K562 (cell line): ENCODE data around the gene IL27RA. TPM values are rescaled to one million over a fixed set of nuclear protein-coding genes. Genes with fewer than 3 reads are reported as not detected.

Source experiments
- CEBPZ ChIP-seq: fragments of 150-350 bp; IDR thresholded peaks from 2 replicates; pipeline ENCODE4 v1.6.1; 2014; ENCODE audit warnings: low read depth, mild to moderate bottlenecking, low read length, borderline replicate concordance
- KDM4B ChIP-seq, 2 experiments: fragments of 450-650 bp in 1 of 2; sonication (generic) in 1 of 2; IDR thresholded peaks; 2 replicates each; pipeline ENCODE4 v1.6.1; 2016 to 2017; ENCODE audit warnings: borderline replicate concordance in 2 of 2, antibody characterized with exemption in 1 of 2, low read depth in 1 of 2, mild to moderate bottlenecking in 1 of 2
- MECOM ChIP-seq: fragments of 250-450 bp; sonication (Bioruptor Pico); IDR thresholded peaks from 2 replicates; pipeline ENCODE4 v1.8.0; 2022; ENCODE audit warnings: inconsistent platforms
- PHF8 ChIP-seq: fragments of 200-600 bp; sonication (generic); IDR thresholded peaks from 2 replicates; pipeline ENCODE4 v1.6.1; 2012; ENCODE audit warnings: mixed run types, mild to moderate bottlenecking, inconsistent platforms, low read length, moderate library complexity, borderline replicate concordance
- RBM15 ChIP-seq: fragments of 200-400 bp; formaldehyde crosslinking; IDR thresholded peaks from 2 replicates; pipeline ENCODE4 v1.6.1; 2018; ENCODE audit warnings: mild to moderate bottlenecking, low read length, moderate library complexity; ENCODE audit not compliant: insufficient read depth
- SRSF9 ChIP-seq: fragments of 200-400 bp; formaldehyde crosslinking; IDR thresholded peaks from 2 replicates; pipeline ENCODE4 v1.6.1; 2017; ENCODE audit warnings: low read depth, low read length, borderline replicate concordance
- UBTF ChIP-seq, 2 experiments: IDR thresholded peaks; 2 replicates each; pipeline ENCODE4 v1.6.1; 2012; ENCODE audit warnings: improper control_type of control experiment in 2 of 2, low read depth in 2 of 2, low read length in 2 of 2, borderline replicate concordance in 1 of 2
- ZBTB1 ChIP-seq: sonication (generic); formaldehyde crosslinking; IDR thresholded peaks from 2 replicates; pipeline ENCODE4 v1.8.1; 2023; ENCODE audit warnings: missing genetic modification reagents, low read depth, mild to moderate bottlenecking, borderline replicate concordance
- ZFX ChIP-seq: sonication (generic); formaldehyde crosslinking; IDR thresholded peaks from 2 replicates; pipeline ENCODE4 v1.8.0; 2022; ENCODE audit warnings: mild to moderate bottlenecking, missing genetic modification reagents, moderate library complexity
- ZNF12 ChIP-seq: sonication (generic); formaldehyde crosslinking; IDR thresholded peaks from 2 replicates; pipeline ENCODE4 v1.4.0; 2020; ENCODE audit warnings: mild to moderate bottlenecking, missing genetic modification reagents
- polyA plus RNA-seq, 8 experiments: library from polyadenylated mRNA; depleted of rRNA in 4 of 8; stranded (reverse) in 5 of 8; unstranded in 3 of 8; fragments of >200 nt; fragmentation: Nextera tagmentation in 2 of 8; fragmentation: Illumina TruSeq in 1 of 8; extraction: Ambion mirVana in 2 of 8; extraction: Trizol in 1 of 8; gene quantifications; 2 replicates each; pipeline versions ENCODE4 v1.2.1 to v1.2.3, GENCODE V29; 2011 to 2014; ENCODE audit warnings: inconsistent platforms in 1 of 8, missing spikeins in 1 of 8
- total RNA-seq, 7 experiments: library from RNA; depleted of rRNA in 6 of 7; stranded (reverse); fragments of >200 nt in 6 of 7; fragmentation: Illumina TruSeq in 2 of 7; extraction: Trizol in 2 of 7; gene quantifications; 2 replicates each; pipeline versions ENCODE4 v1.2.1 to v1.2.3, GENCODE V29; 2011 to 2021; ENCODE audit warnings: low replicate concordance in 1 of 7
- TF ChIP-seq, protein P1 (sequence below): fragments of 450-650 bp; IDR thresholded peaks from 2 replicates; pipeline ENCODE4 v1.6.1; 2017; ENCODE audit warnings: antibody characterized with exemption, mild to moderate bottlenecking
- TF ChIP-seq, protein P2 (sequence below): sonication (generic); formaldehyde crosslinking; IDR thresholded peaks from 2 replicates; pipeline ENCODE4 v1.8.0; 2022; ENCODE audit warnings: mild to moderate bottlenecking, missing genetic modification reagents
- TF ChIP-seq, protein P3 (sequence below), 2 experiments: fragments of 450-650 bp; IDR thresholded peaks; 2 replicates each; pipeline ENCODE4 v1.6.1; 2016

Gene IL27RA
- total and polyA plus RNA-seq, 9 of the 15 experiments (the other 6 are each of a cell fraction or from before 2014, with no cell fraction given), result 1.9 to 15.9 (median 12.0) TPM

DNA sequence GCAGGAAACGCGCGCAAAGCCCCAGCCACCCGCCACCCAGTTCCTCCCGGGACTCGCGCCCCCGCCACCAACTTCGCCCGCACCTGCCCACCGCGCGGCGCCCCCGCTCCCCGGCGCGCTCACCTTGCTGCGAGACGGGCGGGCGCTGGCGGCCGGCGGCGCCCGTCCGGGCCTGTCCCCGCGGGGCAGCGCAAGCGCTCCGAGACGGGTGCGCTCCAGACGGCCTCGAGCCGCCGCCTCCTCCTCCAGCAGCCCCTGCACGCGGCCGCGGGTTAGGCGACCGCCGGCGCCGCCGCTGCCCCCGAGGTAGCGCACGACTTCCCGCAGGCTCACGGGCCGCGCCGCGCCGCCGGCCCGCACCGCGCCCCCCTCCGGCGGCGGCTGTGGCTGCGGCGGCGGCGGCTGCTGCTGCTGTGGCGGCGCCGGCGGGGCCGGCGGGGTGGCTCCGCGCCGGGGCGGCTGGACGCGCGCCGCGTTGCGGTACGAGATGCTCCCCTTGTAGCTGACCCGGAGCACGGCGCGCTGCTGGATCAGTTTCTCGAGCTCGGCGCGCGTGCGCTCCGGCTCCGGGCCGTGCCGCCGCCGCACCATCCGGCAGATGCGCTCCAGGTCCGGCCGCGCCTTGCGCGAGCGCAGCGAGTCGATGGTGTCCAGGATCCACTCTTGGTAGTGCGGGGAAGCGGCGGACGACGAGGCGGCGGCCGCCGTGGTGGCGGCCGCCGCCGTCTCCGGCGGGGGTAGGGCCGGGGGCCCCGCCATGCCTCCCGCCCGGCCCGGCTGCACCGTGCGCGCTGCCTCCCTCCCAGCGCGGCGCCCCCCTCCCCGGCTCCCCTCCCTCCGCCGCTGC, 58.3 kb downstream of the IL27RA start (continued):
- TF ChIP-seq, protein P1, sequence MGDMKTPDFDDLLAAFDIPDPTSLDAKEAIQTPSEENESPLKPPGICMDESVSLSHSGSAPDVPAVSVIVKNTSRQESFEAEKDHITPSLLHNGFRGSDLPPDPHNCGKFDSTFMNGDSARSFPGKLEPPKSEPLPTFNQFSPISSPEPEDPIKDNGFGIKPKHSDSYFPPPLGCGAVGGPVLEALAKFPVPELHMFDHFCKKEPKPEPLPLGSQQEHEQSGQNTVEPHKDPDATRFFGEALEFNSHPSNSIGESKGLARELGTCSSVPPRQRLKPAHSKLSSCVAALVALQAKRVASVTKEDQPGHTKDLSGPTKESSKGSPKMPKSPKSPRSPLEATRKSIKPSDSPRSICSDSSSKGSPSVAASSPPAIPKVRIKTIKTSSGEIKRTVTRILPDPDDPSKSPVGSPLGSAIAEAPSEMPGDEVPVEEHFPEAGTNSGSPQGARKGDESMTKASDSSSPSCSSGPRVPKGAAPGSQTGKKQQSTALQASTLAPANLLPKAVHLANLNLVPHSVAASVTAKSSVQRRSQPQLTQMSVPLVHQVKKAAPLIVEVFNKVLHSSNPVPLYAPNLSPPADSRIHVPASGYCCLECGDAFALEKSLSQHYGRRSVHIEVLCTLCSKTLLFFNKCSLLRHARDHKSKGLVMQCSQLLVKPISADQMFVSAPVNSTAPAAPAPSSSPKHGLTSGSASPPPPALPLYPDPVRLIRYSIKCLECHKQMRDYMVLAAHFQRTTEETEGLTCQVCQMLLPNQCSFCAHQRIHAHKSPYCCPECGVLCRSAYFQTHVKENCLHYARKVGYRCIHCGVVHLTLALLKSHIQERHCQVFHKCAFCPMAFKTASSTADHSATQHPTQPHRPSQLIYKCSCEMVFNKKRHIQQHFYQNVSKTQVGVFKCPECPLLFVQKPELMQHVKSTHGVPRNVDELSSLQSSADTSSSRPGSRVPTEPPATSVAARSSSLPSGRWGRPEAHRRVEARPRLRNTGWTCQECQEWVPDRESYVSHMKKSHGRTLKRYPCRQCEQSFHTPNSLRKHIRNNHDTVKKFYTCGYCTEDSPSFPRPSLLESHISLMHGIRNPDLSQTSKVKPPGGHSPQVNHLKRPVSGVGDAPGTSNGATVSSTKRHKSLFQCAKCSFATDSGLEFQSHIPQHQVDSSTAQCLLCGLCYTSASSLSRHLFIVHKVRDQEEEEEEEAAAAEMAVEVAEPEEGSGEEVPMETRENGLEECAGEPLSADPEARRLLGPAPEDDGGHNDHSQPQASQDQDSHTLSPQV, result no peak
- TF ChIP-seq, protein P2, sequence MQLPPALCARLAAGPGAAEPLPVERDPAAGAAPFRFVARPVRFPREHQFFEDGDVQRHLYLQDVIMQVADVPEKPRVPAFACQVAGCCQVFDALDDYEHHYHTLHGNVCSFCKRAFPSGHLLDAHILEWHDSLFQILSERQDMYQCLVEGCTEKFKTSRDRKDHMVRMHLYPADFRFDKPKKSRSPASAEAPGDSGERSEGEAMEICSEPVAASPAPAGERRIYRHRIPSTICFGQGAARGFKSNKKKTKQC (CRISPR knock-in tag), result no peak
- TF ChIP-seq UBTF (IDR thresholded peaks at IDR 0.05; ENCODE audit: borderline replicate concordance in 1 of 2, low read depth in 2 of 2, low read length in 2 of 2) (peak in 1 of 2 experiments; percentile 56; a peak in 1 of 4 replicates), ZBTB1 (peak; percentile 93), KDM4B (IDR thresholded peaks at IDR 0.05; ENCODE audit: borderline replicate concordance in 2 of 2, low read depth in 1 of 2) (no peak), ZFX (CRISPR knock-in tag) (peak; percentile 37; the same call in 1 of the 2 replicates), CEBPZ (no peak), MECOM (CRISPR knock-in tag) (no peak), ZNF12 (CRISPR knock-in tag) (no peak), SRSF9 (no peak), RBM15 (no peak), PHF8 (peak; percentile 45; the same call in 1 of the 2 replicates)
- TF ChIP-seq, protein P3, sequence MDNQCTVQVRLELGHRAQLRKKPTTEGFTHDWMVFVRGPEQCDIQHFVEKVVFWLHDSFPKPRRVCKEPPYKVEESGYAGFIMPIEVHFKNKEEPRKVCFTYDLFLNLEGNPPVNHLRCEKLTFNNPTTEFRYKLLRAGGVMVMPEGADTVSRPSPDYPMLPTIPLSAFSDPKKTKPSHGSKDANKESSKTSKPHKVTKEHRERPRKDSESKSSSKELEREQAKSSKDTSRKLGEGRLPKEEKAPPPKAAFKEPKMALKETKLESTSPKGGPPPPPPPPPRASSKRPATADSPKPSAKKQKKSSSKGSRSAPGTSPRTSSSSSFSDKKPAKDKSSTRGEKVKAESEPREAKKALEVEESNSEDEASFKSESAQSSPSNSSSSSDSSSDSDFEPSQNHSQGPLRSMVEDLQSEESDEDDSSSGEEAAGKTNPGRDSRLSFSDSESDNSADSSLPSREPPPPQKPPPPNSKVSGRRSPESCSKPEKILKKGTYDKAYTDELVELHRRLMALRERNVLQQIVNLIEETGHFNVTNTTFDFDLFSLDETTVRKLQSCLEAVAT (IDR thresholded peaks at IDR 0.05), result no peak
